ENCODE results near the gene NEDD4L. TPM values are rescaled to one million over a fixed set of nuclear protein-coding genes. Genes with fewer than 3 reads are reported as not detected.

Gene NEDD4L
- total and polyA plus RNA-seq, 10 of the 15 experiments (the other 5 are each of a cell fraction or from before 2014, with no cell fraction given): 7.4 to 24.0 (median 17.7) TPM

DNA sequence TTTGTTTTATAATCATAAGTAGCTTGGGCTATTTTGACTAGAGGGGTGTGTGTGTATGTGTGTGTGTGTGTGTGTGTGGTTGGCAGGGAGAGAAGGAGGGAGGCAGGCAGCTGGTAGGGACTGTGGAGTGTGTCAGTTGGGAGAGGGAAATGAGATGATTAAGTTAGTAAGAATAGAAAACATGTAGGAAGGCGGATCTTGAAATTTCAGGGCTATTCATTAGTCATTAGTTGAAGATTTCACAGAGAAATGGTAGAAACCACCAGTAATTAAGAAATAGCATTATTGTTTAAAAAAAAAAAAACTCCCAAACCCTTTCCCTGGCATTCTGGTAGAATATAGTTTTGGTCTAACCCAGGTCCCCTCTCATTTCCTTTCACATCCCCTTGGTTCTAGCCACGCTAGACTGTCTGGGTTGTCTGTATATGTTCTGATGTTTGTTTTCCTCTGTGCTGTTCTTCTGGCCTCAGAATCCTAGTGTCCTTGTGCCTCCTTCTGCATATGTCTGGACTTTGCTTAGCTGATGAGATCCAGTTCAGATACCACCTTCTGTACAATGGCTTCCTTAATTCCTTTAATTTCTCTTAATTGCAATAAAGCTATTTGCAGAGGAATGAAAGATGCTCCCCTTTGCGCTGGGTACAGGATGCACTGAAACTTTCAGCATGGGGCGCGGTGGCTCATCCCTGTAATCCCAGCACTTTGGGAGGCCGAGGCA, 161.6 kb downstream of the NEDD4L start (continued):
- TF ChIP-seq, protein P1, sequence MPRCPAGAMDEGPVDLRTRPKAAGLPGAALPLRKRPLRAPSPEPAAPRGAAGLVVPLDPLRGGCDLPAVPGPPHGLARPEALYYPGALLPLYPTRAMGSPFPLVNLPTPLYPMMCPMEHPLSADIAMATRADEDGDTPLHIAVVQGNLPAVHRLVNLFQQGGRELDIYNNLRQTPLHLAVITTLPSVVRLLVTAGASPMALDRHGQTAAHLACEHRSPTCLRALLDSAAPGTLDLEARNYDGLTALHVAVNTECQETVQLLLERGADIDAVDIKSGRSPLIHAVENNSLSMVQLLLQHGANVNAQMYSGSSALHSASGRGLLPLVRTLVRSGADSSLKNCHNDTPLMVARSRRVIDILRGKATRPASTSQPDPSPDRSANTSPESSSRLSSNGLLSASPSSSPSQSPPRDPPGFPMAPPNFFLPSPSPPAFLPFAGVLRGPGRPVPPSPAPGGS (IDR thresholded peaks at IDR 0.05; ENCODE audit: borderline replicate concordance, insufficient read depth, low read depth, low read length, poor library complexity, severe bottlenecking): no peak
- TF ChIP-seq, protein P2, sequence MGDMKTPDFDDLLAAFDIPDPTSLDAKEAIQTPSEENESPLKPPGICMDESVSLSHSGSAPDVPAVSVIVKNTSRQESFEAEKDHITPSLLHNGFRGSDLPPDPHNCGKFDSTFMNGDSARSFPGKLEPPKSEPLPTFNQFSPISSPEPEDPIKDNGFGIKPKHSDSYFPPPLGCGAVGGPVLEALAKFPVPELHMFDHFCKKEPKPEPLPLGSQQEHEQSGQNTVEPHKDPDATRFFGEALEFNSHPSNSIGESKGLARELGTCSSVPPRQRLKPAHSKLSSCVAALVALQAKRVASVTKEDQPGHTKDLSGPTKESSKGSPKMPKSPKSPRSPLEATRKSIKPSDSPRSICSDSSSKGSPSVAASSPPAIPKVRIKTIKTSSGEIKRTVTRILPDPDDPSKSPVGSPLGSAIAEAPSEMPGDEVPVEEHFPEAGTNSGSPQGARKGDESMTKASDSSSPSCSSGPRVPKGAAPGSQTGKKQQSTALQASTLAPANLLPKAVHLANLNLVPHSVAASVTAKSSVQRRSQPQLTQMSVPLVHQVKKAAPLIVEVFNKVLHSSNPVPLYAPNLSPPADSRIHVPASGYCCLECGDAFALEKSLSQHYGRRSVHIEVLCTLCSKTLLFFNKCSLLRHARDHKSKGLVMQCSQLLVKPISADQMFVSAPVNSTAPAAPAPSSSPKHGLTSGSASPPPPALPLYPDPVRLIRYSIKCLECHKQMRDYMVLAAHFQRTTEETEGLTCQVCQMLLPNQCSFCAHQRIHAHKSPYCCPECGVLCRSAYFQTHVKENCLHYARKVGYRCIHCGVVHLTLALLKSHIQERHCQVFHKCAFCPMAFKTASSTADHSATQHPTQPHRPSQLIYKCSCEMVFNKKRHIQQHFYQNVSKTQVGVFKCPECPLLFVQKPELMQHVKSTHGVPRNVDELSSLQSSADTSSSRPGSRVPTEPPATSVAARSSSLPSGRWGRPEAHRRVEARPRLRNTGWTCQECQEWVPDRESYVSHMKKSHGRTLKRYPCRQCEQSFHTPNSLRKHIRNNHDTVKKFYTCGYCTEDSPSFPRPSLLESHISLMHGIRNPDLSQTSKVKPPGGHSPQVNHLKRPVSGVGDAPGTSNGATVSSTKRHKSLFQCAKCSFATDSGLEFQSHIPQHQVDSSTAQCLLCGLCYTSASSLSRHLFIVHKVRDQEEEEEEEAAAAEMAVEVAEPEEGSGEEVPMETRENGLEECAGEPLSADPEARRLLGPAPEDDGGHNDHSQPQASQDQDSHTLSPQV (IDR thresholded peaks at IDR 0.05): no peak

- RAD21 ChIA-PET (ENCODE audit: unreplicated experiment): interaction anchor here (0.7 to 3.2 kb wide), 6 partner anchors 8 to 21 kb away, joined by 3 to 14 read pairs (median 4); no protein-coding TSS in a partner anchor
- H3K36me3 ChIP-seq (ENCODE audit: control insufficient read depth in 2 of 2, insufficient read depth in 2 of 2, low read length in 1 of 2): no peaks in the 10 kb centered on the region; a peak in 1 of 4 replicates
- no peak overlapping the region for H3K9ac ChIP-seq (ENCODE audit: control insufficient read depth, insufficient read depth, low read length)
- in situ Hi-C loops (cut with MboI) (no loop called here), intact Hi-C loops (cut with micrococcal nuclease; ENCODE audit: unreplicated experiment) (no loop called here)
- 73% methylated on average over 5 of the region's 5 CpGs for WGBS (ENCODE audit: insufficient coverage, insufficient replicate concordance, low lambda C conversion rate, missing lambda C conversion rate)
- no peak overlapping the region for H2AFZ ChIP-seq (ENCODE audit: control insufficient read depth, low read depth, low read length)
- H4K20me1 ChIP-seq (ENCODE audit: control insufficient read depth, insufficient read depth): no peaks in the 10 kb centered on the region
- H3K27ac ChIP-seq (ENCODE audit: control insufficient read depth, insufficient read depth): no peak overlapping the region
- no peak overlapping the region for H3K4me2 ChIP-seq (ENCODE audit: control insufficient read depth, insufficient read depth)
- FAIRE-seq: no peak
- no peak for DNase-seq (ENCODE audit: low read depth, low spot score)
- CTCF ChIA-PET: interaction anchor here (1.0 to 1.2 kb wide), 3 partner anchors 9 to 32 kb away, joined by 3 to 5 read pairs (median 3); no protein-coding TSS in a partner anchor
- POLR2A ChIA-PET: interaction anchor here (1.0 to 3.1 kb wide), 4 partner anchors 13 to 20 kb away, joined by 3 to 7 read pairs (median 5); no protein-coding TSS in a partner anchor
- H3K4me1 ChIP-seq (ENCODE audit: control insufficient read depth, insufficient read depth, low read length): peaks cover 2% of the 10 kb centered on the region; the same call in 1 of the 2 replicates
- H3K27me3 ChIP-seq (replicated peaks in 1 of 2; ENCODE audit: control insufficient read depth in 2 of 2, insufficient read depth in 2 of 2, low read length in 1 of 2): no peaks in the 10 kb centered on the region
- SMC1A ChIA-PET (ENCODE audit: uncharacterized antibody, unreplicated experiment): interaction anchor here (1.1 to 5.7 kb wide), 6 partner anchors 8 to 18 kb away, joined by 5 to 42 read pairs (median 16); no protein-coding TSS in a partner anchor
- no peaks in the 10 kb centered on the region; the same call in 2 of the 3 replicates for H3K9me3 ChIP-seq (replicated peaks; ENCODE audit: control insufficient read depth, insufficient read depth, low read length)
- H3K4me3 ChIP-seq: no peak overlapping the region
- no TSS peak for BruUV-seq (replicated peaks)
- no peak for ATAC-seq
- no peaks in the 10 kb centered on the region for H3K79me2 ChIP-seq (ENCODE audit: control insufficient read depth, insufficient read depth, low read length)
- no peak for TF ChIP-seq ZNF687 (IDR thresholded peaks at IDR 0.05)
- TF ChIP-seq EGR1 (IDR thresholded peaks at IDR 0.05; ENCODE audit: borderline replicate concordance in 1 of 2, low read depth in 2 of 2, low read length in 2 of 2): no peak
- TF ChIP-seq TARDBP (IDR thresholded peaks at IDR 0.05; ENCODE audit: borderline replicate concordance): no peak
- TF ChIP-seq USF1 (IDR thresholded peaks at IDR 0.05; ENCODE audit: borderline replicate concordance, extremely low read length, insufficient read depth, low read depth, low read length): no peak
- TF ChIP-seq POLR2A (IDR thresholded peaks at IDR 0.05; ENCODE audit: low read depth, low read length): no peak
Measured at GRCh38 chr18:58207520-58208152, 163.6 kb downstream of the NEDD4L start.
